Activated CD4-positive, alpha-beta memory T cell treated with anti-CD3 and anti-CD28 coated beads, Interleukin-2, amount 10 ng/mL, durations not matched to agents 7 days and 5 days (primary cell): ENCODE data around the gene TRIM73. TPM values are rescaled to one million over a fixed set of nuclear protein-coding genes. Genes with fewer than 3 reads are reported as not detected.
"Not testable (repeated sequence)": the region's sequence is repeated elsewhere in the genome, so short reads cannot be mapped to it uniquely, and the experiment has no call there.

Source experiments
- CTCF ChIA-PET: fragments of 350-600 bp; sonication (Branson Sonifier 250); formaldehyde crosslinking; loops from one replicate; lab custom pipeline; 2021; ENCODE audit warnings: antibody characterized with exemption, inconsistent platforms; lab: Charles Lee
- POLR2A ChIA-PET: fragments of 350-600 bp; sonication (Branson Sonifier 250); formaldehyde crosslinking; loops from one replicate; lab custom pipeline; 2021; ENCODE audit warnings: antibody characterized with exemption; lab: Charles Lee
- DNase-seq: peaks from one replicate; pipeline ENCODE4 v3.0.0-alpha.2; 2020
- H3K27ac Mint-ChIP-seq: one replicate; pipeline ENCODE4 v1.8.0; 2021; ENCODE audit warnings: mild to moderate bottlenecking, mixed read lengths
- H3K27me3 Mint-ChIP-seq: one replicate; pipeline ENCODE4 v1.8.0; 2021; ENCODE audit warnings: mixed read lengths
- H3K36me3 Mint-ChIP-seq: one replicate; pipeline ENCODE4 v1.8.0; 2021; ENCODE audit warnings: low read depth, mixed read lengths
- H3K4me1 Mint-ChIP-seq: one replicate; pipeline ENCODE4 v1.8.0; 2021; ENCODE audit warnings: mixed read lengths
- H3K4me3 Mint-ChIP-seq: one replicate; pipeline ENCODE4 v1.8.0; 2021; ENCODE audit warnings: mild to moderate bottlenecking, mixed read lengths
- H3K9me3 Mint-ChIP-seq: one replicate; pipeline ENCODE4 v1.8.0; 2021; ENCODE audit warnings: mixed read lengths
- total RNA-seq, 2 experiments: library from RNA; stranded (reverse); gene quantifications; one replicate each; pipeline ENCODE4 v1.2.3, GENCODE V29; 2021

TRIM73 gene
- total RNA-seq, 2 experiments from 2014 or later = 8.5 to 9.0 TPM

DNA sequence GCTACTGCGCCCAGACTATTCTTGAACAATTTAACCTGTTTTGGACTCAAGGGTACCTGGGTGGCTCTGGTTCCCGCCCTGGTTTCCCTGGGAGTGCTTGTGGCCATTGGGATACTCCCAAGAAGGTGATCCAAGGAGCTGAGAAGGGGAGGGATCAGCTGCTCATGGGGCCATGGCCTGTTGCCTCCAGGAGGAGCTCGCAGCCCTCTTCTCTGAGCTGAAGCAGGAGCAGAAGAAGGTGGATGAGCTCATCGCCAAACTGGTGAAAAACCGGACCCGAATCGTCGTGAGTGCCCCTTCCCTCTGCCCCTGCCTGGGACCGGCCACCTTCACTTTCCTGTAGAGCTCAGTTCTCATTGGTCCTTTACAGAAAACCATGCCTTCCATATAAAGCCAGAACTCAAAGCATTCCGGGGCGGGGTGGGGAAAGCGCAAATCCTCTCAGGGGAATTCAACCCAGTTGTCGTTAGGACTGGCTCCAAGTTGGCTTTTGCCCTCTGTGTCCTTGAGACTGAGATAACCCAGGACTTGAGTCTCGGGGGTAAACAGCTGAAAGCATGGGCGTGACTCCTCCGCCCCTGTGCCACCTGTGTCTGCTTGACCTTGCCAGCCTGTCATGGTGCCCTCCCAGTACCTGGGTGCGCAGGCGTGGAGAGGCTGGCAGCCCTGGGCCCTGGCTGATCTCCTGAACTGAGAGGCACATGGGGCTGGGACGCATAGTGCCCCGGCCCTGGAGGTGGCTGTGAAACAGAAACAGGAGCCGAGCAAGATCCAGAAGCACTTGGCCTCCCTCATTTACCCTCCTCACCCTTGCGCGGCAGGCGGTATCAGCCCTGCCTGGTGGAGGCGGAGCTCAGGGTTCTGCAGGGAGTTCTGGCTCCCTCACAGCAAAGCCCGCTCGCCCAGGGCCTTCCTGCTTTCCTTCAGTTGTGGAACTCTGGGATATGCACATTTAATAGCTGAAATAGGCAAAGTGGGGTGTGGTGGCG is 8.3 kb downstream of the TRIM73 start:
- H3K27ac Mint-ChIP-seq, H3K36me3 Mint-ChIP-seq, H3K9me3 Mint-ChIP-seq, H3K27me3 Mint-ChIP-seq, H3K4me3 Mint-ChIP-seq, POLR2A ChIA-PET, CTCF ChIA-PET, H3K4me1 Mint-ChIP-seq, DNase-seq: not testable (repeated sequence)

DNA sequence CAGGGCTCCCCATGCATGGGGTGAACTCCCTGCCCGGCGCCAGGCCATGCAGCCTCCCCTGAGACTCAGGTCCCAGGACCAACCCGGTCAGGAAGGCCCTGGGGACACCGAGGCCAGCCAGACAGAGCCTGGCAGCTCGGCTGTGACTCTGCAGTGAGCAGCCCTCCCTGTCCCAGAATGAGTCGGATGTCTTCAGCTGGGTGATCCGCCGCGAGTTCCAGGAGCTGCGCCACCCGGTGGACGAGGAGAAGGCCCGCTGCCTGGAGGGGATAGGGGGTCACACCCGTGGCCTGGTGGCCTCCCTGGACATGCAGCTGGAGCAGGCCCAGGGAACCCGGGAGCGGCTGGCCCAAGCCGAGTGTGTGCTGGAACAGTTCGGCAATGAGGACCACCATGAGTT is 9.2 kb downstream of the TRIM73 start:
- POLR2A ChIA-PET, CTCF ChIA-PET, H3K36me3 Mint-ChIP-seq, H3K27ac Mint-ChIP-seq, H3K27me3 Mint-ChIP-seq, H3K9me3 Mint-ChIP-seq, H3K4me3 Mint-ChIP-seq, H3K4me1 Mint-ChIP-seq, DNase-seq: not testable (repeated sequence)

DNA sequence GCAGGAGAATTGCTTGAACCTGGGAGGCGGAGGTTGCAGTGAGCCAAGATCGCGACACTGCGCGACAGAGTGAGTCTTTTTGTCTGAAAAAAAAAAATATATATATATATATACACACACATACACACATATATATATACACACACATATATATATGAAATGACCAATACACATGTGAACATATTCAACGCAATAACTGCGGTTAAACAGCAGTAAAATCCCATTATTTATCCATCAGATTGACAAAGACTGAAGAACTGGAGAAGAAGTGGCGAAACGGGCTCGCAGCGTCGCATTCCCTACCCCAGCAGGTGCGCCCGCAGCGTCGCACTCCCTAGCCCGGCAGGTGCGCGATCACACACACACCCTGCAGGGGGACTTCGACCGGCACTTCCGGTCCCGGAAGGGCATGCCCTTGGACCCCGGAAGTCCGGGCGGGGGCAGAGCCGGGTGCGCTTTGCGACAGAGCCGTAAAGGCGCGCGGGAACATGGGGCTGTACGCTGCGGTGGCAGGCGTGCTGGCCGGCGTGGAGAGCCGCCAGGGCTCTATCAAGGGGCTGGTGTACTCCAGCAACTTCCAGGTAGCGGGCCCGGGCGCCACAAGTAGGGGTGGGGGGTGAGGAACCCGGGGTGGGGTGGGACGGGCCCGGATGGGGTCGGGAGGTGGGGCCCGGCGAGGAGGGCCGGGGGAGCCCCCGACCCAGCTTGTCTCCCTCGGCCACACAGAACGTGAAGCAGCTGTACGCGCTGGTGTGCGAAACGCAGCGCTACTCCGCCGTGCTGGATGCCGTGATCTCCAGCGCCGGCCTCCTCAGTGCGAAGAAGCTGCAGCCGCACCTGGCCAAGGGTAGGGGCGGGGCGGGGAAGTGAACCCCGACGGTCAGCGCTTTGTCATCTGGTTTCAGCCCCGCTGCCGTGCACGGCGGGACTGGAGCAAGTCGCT is 14.7 kb downstream of the TRIM73 start:
- CTCF ChIA-PET, H3K4me1 Mint-ChIP-seq, H3K4me3 Mint-ChIP-seq, DNase-seq, H3K27me3 Mint-ChIP-seq, H3K36me3 Mint-ChIP-seq, H3K9me3 Mint-ChIP-seq, POLR2A ChIA-PET, H3K27ac Mint-ChIP-seq: not testable (repeated sequence)

DNA sequence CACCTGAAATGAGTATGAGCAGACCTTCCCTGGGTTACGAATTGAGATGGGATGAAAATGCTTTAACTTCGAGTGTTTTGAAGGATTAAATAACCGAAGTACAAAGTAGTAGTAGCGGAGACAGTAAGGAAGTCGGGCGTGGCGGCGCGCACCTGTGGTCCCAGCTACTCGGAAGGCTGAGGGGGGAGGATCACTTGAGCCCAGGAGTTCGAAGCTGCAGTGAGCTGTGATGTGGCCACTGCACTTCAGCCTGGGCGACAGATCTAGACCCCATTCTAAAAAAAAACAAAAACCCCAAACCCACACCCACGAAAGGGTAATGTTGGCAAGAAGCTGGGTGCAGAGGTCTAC is 15.4 kb downstream of the TRIM73 start:
- CTCF ChIA-PET, DNase-seq, H3K9me3 Mint-ChIP-seq, H3K27ac Mint-ChIP-seq, POLR2A ChIA-PET, H3K27me3 Mint-ChIP-seq, H3K4me3 Mint-ChIP-seq, H3K36me3 Mint-ChIP-seq, H3K4me1 Mint-ChIP-seq: not testable (repeated sequence)

DNA sequence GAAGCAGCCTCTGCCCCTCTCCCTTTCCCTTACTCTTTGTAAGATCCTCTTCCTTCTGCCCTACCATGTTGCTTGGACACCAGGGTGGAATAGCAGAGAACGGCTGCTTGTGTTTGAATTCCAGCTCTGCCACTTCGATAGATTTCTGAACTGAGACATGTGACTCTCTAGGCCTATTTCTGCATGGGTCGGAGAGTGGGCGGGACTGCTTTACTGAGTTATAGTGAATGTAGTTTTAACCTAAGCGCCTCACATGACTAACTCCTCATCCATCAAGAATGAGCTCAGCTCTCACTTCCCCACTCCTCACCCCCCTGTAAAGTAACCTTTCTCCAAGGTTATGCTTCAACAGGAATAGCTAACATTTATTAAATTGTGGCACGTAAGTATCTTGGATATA is 18.8 kb downstream of the TRIM73 start:
- CTCF ChIA-PET, DNase-seq, H3K4me3 Mint-ChIP-seq, H3K27me3 Mint-ChIP-seq, H3K27ac Mint-ChIP-seq, H3K9me3 Mint-ChIP-seq, H3K36me3 Mint-ChIP-seq, H3K4me1 Mint-ChIP-seq, POLR2A ChIA-PET: not testable (repeated sequence)

DNA sequence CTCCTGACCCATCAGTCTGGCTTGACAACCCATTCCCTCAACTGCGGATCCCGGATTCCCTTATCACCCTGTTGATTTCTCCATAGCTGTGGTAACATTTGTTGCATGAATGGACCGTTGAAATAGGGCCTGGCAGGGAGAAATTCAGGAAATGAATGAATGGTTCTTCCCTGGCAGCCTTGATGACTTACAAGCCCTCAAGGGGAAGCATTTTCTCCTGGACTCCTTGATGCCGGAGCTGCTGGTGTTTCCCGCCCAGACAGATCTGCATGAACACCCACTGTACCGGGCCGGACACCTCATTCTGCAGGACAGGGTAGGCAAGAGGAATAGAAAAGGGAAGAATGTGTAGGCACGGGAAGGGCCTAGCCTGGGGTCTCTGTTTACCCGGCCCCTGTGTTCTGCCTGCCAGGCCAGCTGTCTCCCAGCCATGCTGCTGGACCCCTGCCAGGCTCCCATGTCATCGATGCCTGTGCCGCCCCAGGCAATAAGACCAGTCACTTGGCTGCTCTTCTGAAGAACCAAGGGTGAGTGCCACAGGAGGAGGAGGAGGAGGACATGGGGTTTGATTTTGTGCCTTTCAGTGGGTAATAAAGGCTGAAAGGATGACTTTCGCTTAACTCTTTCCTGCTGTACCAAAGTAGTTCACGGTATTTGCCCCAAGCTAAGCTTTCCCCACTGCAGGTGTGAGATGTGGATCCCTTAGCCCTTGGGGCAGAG is 19.4 kb downstream of the TRIM73 start:
- DNase-seq, POLR2A ChIA-PET, H3K27ac Mint-ChIP-seq, H3K4me1 Mint-ChIP-seq, H3K4me3 Mint-ChIP-seq, H3K27me3 Mint-ChIP-seq, CTCF ChIA-PET, H3K9me3 Mint-ChIP-seq, H3K36me3 Mint-ChIP-seq: not testable (repeated sequence)

DNA sequence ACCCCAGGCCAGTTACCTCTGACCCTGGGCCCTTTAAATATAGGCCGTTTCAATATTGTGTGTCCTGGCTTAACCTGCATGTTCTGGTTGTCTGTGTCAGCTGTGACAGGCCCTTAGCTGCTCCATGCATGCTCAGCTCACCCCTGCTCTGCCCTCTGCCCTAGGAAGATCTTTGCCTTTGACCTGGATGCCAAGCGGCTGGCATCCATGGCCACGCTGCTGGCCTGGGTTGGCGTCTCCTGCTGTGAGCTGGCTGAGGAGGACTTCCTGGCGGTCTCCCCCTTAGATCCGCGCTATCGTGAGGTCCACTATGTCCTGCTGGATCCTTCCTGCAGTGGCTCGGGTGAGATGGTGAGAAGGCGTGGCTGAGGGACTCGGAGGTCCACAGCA is 20.0 kb downstream of the TRIM73 start:
- H3K36me3 Mint-ChIP-seq = peaks cover 10% of the 10 kb centered on the region
- DNase-seq, H3K9me3 Mint-ChIP-seq, H3K27ac Mint-ChIP-seq, POLR2A ChIA-PET, H3K4me3 Mint-ChIP-seq, H3K27me3 Mint-ChIP-seq, H3K4me1 Mint-ChIP-seq, CTCF ChIA-PET: not testable (repeated sequence)

DNA sequence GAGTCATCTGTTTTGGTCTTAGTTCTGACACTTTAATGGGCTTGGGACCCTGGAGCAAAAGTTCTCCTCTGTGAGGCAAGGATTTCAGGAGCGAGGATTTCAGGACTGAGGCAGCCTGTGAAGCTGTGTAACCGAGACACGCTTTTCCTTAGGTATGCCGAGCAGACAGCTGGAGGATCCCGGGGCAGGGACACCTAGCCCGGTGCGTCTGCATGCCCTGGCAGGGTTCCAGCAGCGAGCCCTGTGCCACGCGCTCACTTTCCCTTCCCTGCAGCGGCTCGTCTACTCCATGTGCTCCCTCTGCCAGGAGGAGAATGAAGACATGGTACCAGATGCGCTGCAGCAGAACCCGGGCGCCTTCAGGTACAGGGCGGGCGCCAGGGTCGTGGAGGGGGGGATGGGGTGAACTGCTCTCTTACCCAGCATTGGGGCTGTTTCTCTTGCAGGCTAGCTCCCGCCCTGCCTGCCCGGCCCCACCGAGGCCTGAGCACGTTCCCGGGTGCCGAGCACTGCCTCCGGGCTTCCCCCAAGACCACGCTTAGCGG is 20.5 kb downstream of the TRIM73 start:
- DNase-seq, POLR2A ChIA-PET, H3K27ac Mint-ChIP-seq, H3K27me3 Mint-ChIP-seq, H3K4me3 Mint-ChIP-seq, H3K9me3 Mint-ChIP-seq, H3K4me1 Mint-ChIP-seq, CTCF ChIA-PET: not testable (repeated sequence)
- H3K36me3 Mint-ChIP-seq = peaks cover 12% of the 10 kb centered on the region

DNA sequence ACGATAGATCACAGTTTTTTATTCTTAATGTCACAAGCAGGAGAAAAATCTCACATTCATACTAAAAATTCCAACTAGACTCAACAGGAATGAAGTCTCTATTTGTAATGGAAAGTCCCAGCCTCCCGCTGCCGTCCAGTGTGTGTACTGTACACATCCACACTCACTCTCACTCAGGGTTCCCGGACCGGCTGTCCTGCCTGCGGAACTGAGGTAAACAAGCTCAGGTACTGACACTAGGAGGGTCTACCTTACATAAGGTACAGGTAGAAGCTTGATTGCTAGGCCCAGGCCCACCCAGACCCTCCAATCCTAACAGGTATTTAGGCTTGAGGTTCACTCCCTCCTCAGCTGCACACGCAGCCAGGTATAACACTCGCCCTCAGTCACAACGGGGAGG is 21.4 kb downstream of the TRIM73 start:
- H3K4me1 Mint-ChIP-seq, H3K27ac Mint-ChIP-seq, DNase-seq, H3K27me3 Mint-ChIP-seq, POLR2A ChIA-PET, H3K9me3 Mint-ChIP-seq, CTCF ChIA-PET, H3K4me3 Mint-ChIP-seq: not testable (repeated sequence)
- H3K36me3 Mint-ChIP-seq = peaks cover 16% of the 10 kb centered on the region

DNA sequence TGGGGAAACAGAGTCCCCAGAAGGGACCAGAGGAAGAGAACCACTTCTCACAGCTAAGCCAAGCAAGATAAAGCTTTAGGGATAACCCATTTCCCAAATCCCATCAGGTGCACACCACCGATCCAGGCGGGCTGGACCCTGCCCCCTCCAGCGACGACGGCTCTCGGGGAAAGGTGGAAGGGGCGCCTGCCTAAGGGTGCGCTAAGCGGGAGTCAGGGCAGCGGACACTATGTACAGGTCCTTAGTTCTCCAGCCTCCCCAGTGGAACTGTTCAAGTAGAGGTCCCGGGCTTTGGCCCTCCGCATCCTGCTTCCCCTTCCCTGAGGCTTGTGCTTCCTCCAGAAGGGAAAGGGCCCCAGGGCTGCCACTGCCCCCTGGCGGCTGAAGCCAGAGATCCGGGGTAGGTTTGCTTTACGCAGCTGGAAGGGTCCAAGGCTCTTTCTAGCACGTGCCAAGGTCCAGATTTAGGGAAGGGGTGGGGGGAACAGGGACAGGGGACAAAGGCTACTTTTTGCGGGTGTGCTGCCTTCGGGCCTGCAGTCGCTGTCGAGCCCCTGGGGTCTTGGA is 22.9 kb downstream of the TRIM73 start:
- H3K4me1 Mint-ChIP-seq, CTCF ChIA-PET, H3K4me3 Mint-ChIP-seq, H3K9me3 Mint-ChIP-seq, DNase-seq, H3K27me3 Mint-ChIP-seq, POLR2A ChIA-PET, H3K27ac Mint-ChIP-seq: not testable (repeated sequence)
- H3K36me3 Mint-ChIP-seq = peaks cover 18% of the 10 kb centered on the region

DNA sequence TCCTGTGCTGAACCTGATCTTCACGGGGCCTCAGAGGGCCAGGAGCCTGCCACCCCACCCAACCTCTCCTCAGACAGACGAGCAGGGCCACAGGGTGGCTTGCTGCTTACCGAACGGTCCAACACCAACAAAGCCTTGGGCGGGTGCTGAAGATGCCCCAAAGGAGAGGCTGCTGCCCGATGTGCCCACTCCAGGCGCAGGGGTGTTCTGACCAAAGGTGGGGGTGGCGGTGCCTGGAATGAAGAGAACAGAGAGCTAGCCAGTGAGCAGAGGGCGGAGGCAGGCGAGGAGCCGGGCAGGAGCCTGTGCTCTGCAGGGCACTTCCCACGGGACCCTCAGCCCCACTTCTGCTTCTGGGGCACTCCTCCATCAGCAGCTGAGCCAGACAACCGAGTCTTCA is 23.8 kb downstream of the TRIM73 start:
- POLR2A ChIA-PET, H3K4me3 Mint-ChIP-seq, H3K27ac Mint-ChIP-seq, H3K27me3 Mint-ChIP-seq, H3K9me3 Mint-ChIP-seq, DNase-seq, H3K4me1 Mint-ChIP-seq, CTCF ChIA-PET: not testable (repeated sequence)
- H3K36me3 Mint-ChIP-seq = peaks cover 23% of the 10 kb centered on the region

DNA sequence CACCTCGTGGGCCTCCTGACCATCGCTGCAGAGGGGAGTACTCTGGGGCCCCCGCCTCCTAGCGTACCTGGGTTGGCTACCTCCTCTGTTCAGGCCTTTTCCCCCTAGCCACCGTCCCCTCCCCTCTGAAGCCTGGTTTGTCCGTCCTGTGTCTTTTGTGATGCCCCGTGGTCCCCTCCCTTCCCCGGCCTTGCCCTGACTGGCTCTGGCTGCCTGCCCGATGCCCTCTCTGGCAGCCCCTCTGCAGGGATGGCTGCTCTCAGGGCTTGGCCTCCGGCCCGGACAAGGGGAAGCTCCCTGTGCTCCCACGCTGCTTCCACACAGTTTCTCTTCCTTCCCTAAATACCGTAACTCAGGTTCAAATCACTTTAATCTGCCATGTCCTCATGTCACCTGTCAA is 24.3 kb downstream of the TRIM73 start:
- CTCF ChIA-PET, H3K9me3 Mint-ChIP-seq, H3K4me3 Mint-ChIP-seq, POLR2A ChIA-PET, DNase-seq, H3K27me3 Mint-ChIP-seq, H3K27ac Mint-ChIP-seq, H3K4me1 Mint-ChIP-seq: not testable (repeated sequence)
- H3K36me3 Mint-ChIP-seq = peaks cover 26% of the 10 kb centered on the region
